ENCODE data around the gene ZBTB20.

GRCh38 chr3:114896978-114897377, 250.1 kb downstream of the ZBTB20 start:
- no peak for TF ChIP-seq CTCF (IDR thresholded peaks at IDR 0.05; ENCODE audit: borderline replicate concordance, extremely low read depth, low read length, poor library complexity, severe bottlenecking)
- TF ChIP-seq EZH2 (IDR thresholded peaks at IDR 0.05; ENCODE audit: borderline replicate concordance, low read depth, low read length, severe bottlenecking) = no peak

All from DND-41 (cell line).